ENCODE measurements around the gene LGALS14. TPM values are rescaled to one million over a fixed set of nuclear protein-coding genes. Genes with fewer than 3 reads are reported as not detected.

LGALS14 gene
- total RNA-seq, 4 donors from 2014 or later: not detected

GRCh38 chr19:39701291-39701690 is 3.0 kb upstream of the LGALS14 start:
- no peaks in the 10 kb centered on the region for H3K27me3 ChIP-seq
- H3K4me3 ChIP-seq: no peak overlapping the region
- DNase-seq (no peak), ATAC-seq (no peak)
- intact Hi-C loops (cut with DNase I; ENCODE audit: low total_unique reads): no loop called here
- H3K27ac ChIP-seq: no peak overlapping the region
- in situ Hi-C loops (cut with MboI; ENCODE audit: low sequenced_read_pairs in 4 of 4): no loop called here
- TF ChIP-seq POLR2A (IDR thresholded peaks at IDR 0.05) (no peak), CTCF (IDR thresholded peaks at IDR 0.05 in 4 of 5, conservative IDR thresholded peaks at IDR 0.05 in 1 of 5) (no peak)
- H3K9me3 ChIP-seq: no peaks in the 10 kb centered on the region
- no peaks in the 10 kb centered on the region for H3K4me1 ChIP-seq
- H3K36me3 ChIP-seq: no peaks in the 10 kb centered on the region

GRCh38 chr19:39705578-39706188 is 1.4 kb downstream of the LGALS14 start:
- in situ Hi-C loops (cut with MboI; ENCODE audit: low sequenced_read_pairs in 4 of 4): no loop called here
- TF ChIP-seq POLR2A (IDR thresholded peaks at IDR 0.05) (no peak), CTCF (IDR thresholded peaks at IDR 0.05 in 4 of 5, conservative IDR thresholded peaks at IDR 0.05 in 1 of 5) (no peak)
- no peaks in the 10 kb centered on the region for H3K36me3 ChIP-seq

DNA sequence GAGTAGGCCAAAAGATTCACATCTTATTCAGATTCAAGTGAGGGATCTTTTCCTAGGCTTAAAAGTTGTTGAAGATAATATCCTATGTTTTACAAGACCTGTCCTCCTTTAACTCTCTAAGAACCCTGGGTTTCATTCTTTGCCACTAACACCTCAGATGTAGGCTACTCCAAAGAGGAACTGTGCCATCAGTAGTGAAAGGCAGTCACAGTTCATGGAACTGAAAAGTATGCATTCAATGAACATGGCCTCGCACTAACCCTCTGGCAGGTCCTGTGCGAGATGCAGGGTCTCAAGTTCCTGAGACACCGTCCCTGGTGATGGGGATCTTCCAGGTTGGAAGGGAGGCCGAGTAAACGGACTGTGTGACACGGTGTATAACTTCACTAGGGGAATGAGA is 4.3 kb downstream of the LGALS14 start:
- no peak for DNase-seq
- Histone ChIP-seq H3K36me3 (no peaks in the 10 kb centered on the region), H3K27ac (no peak overlapping the region), H3K4me3 (no peak overlapping the region), H3K27me3 (no peaks in the 10 kb centered on the region), H3K4me1 (no peaks in the 10 kb centered on the region), H3K9me3 (no peaks in the 10 kb centered on the region)
- intact Hi-C loops (cut with DNase I; ENCODE audit: low total_unique reads) (no loop called here), in situ Hi-C loops (cut with MboI; ENCODE audit: low sequenced_read_pairs in 4 of 4) (no loop called here)
- no peak for ATAC-seq
- TF ChIP-seq POLR2A (IDR thresholded peaks at IDR 0.05) (no peak), CTCF (IDR thresholded peaks at IDR 0.05 in 4 of 5, conservative IDR thresholded peaks at IDR 0.05 in 1 of 5) (no peak)

More at GRCh38 chr19:39705578-39706188, 1.4 kb downstream of the LGALS14 start:
- Histone ChIP-seq H3K27ac (no peak overlapping the region), H3K27me3 (no peaks in the 10 kb centered on the region), H3K4me1 (no peaks in the 10 kb centered on the region), H3K9me3 (no peaks in the 10 kb centered on the region), H3K4me3 (no peak overlapping the region)
- no peak for DNase-seq
- no peak for ATAC-seq
- intact Hi-C loops (cut with DNase I; ENCODE audit: low total_unique reads): no loop called here

DNA sequence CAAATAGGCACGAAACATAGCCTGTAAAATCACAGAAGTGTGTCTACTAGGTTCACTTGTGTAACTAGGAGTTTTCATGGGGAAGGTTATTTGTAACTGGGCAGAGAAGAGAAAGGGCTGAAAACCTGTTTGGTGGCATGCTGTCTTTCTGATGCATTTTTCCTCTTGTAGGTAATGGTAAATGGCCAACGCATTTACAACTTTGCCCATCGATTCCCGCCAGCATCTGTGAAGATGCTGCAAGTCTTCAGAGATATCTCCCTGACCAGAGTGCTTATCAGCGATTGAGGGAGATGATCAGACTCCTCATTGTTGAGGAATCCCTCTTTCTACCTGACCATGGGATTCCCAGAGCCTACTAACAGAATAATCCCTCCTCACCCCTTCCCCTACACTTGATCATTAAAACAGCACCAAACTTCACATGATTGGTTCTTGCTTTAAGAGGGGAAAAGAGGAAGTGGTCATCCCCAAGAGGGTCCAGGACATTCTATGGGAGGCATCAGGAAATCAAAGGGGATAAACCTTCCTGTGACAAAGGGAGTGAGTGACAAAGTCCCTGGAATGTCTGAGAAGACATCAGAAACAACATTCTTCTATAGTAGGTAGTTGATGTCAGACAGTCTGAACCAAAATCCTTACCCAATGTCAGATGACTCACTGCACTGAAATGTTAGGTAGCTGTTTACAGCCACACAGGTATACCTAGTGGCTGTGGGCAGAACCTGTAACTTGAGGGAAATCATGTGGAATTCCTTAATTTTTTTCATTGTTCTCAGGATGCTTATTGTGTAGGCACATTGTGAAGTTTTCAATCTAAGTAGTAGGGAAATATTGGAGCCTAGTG is 5.0 kb downstream of the LGALS14 start:
- Histone ChIP-seq H3K36me3 (no peaks in the 10 kb centered on the region), H3K9me3 (no peaks in the 10 kb centered on the region), H3K27ac (no peak overlapping the region), H3K4me1 (no peaks in the 10 kb centered on the region), H3K4me3 (no peak overlapping the region), H3K27me3 (no peaks in the 10 kb centered on the region)
- DNase-seq: no peak
- in situ Hi-C loops (cut with MboI; ENCODE audit: low sequenced_read_pairs in 4 of 4): no loop called here
- no peak for ATAC-seq
- intact Hi-C loops (cut with DNase I; ENCODE audit: low total_unique reads): no loop called here
- no peak for TF ChIP-seq CTCF (IDR thresholded peaks at IDR 0.05 in 4 of 5, conservative IDR thresholded peaks at IDR 0.05 in 1 of 5)
- TF ChIP-seq POLR2A (IDR thresholded peaks at IDR 0.05): no peak
